Measurements from ENCODE around the gene FBXO44.

DNA sequence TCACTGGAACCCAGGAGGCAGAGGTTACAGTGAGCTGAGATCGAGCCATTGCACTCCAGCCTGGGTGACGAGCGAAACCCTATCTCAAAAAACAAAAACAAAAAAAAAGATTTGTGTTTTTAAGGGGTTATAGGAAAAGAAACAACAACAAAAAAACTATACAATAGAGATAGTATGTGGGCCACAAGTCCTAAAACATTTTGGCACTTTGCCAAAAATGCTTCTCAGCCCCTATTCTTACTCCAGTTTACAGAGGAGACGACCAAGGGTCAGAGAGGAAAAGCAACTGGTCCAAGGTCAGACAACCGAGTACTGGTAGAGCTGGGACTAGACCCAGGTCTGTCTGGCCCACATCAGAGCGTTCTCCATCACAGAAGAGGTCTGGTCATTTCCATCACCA is 3.0 kb downstream of the FBXO44 start:
- TF ChIP-seq YY1 (IDR thresholded peaks at IDR 0.05; ENCODE audit: insufficient read depth, insufficient read length), result no peak
- TF ChIP-seq ZNF274 (IDR thresholded peaks at IDR 0.05; ENCODE audit: low read depth, low read length), result no peak
- TF ChIP-seq SUZ12 (IDR thresholded peaks at IDR 0.05; ENCODE audit: extremely low read depth, insufficient read depth, insufficient read length), result no peak

All from NT2/D1 (cell line).